ENCODE data around the gene SERINC3.

Gene SERINC3

DNA sequence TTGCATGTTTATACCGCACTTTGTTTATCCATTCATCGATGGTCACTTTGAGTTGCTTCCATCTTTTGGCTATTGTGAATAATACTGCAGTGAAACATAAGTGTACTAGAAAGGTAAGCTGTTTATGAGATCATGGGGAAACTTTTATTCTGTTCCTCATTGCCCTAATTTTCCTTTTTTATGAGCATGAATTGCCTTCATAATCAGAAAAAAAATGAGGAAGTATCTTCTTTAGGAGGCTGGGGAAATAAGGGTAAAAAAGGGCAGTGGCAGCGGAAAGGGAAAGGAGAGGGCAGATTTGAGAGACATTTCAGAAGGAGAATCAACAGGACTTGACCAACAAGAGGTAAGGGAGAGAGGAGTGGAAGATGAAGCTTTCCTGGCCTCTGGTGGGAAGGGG lies 14.3 kb upstream of the SERINC3 start:
- TF ChIP-seq, protein P1, sequence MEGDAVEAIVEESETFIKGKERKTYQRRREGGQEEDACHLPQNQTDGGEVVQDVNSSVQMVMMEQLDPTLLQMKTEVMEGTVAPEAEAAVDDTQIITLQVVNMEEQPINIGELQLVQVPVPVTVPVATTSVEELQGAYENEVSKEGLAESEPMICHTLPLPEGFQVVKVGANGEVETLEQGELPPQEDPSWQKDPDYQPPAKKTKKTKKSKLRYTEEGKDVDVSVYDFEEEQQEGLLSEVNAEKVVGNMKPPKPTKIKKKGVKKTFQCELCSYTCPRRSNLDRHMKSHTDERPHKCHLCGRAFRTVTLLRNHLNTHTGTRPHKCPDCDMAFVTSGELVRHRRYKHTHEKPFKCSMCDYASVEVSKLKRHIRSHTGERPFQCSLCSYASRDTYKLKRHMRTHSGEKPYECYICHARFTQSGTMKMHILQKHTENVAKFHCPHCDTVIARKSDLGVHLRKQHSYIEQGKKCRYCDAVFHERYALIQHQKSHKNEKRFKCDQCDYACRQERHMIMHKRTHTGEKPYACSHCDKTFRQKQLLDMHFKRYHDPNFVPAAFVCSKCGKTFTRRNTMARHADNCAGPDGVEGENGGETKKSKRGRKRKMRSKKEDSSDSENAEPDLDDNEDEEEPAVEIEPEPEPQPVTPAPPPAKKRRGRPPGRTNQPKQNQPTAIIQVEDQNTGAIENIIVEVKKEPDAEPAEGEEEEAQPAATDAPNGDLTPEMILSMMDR (conservative IDR thresholded peaks at IDR 0.05; ENCODE audit: control insufficient read depth, insufficient read depth, low read depth, low read length): no peak
- DNase-seq (ENCODE audit: low read depth): no peak
- no peak overlapping the region for H3K4me3 ChIP-seq (ENCODE audit: control insufficient read depth, low read depth, low read length)

DNA sequence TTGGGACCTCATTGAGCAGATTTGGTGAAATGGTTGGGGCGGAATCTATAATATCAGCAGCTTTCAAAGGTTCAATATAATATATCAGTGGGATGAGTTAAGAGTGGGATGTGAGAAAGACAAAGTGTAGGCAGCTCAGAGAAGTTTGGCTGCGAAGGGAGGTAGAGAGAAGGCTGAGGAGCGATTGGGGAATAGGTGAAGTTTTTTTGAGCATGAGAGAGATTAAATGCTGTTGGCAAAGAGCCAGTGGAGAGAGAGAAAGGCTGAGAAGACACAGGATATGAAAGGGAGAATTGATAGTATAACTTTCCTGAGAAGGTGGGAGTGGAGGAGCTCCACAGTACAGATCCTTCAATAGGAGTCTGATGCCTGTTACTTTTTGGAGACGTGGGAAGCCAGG lies 12.1 kb upstream of the SERINC3 start:
- no peak for DNase-seq (ENCODE audit: low read depth)
- TF ChIP-seq, protein P1 (conservative IDR thresholded peaks at IDR 0.05; ENCODE audit: control insufficient read depth, insufficient read depth, low read depth, low read length): no peak
- H3K4me3 ChIP-seq (ENCODE audit: control insufficient read depth, low read depth, low read length): no peak overlapping the region

DNA sequence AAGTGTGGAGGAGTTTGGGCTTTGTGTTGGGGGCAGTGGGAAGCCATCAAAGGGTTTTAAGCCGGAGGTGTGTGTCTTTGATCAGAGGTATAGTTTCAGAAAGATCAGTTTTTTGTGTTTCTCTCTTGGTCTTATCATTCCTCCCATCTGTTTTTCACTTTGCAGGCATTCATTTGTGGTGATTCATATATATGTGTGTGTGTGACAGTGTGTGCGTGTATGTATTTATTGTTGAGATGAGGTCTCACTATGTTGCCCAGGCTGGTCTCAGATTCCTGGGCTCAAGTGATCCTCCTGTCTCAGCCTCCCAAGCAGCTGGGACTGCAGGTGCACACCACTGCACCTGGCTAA lies 11.1 kb upstream of the SERINC3 start:
- peak overlapping the region; percentile 72 for H3K4me3 ChIP-seq (ENCODE audit: control insufficient read depth, low read depth, low read length)
- TF ChIP-seq, protein P1 (conservative IDR thresholded peaks at IDR 0.05; ENCODE audit: control insufficient read depth, insufficient read depth, low read depth, low read length): no peak
- peak; percentile 59 for DNase-seq (ENCODE audit: low read depth)

DNA sequence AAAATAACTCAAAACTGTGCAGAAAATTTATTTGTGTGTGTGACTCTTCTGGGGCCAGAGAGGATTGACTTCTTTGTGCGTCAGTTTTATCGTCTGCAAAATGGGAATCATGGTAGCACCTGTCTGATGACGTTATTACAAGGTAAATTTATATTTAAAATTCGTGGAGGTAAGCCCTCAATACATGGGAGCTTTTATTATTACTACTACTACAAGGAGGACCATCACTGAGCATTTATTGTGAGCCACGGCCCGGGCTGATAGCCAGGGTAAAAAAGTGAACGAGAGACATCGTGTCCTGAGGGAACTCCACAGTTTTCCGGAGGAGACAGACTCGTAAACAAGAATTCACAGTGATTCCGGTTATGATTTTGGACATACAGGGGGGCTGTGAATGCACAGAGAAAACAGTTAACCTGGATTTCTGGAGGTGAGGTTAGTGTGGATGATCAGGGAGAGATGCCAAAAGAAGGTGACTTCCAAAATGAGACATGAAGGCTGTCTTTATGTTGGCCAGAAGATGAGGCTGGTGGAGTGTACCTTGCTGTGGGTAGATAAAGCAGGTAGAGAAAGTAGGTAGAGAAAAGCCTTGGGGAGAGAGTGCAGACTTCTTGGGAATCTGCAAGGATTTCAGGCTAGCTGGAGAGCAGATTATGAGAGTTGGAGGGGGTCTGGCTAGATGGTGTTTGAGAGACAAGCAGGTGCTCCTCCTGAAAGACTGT lies 10.6 kb upstream of the SERINC3 start:
- peak overlapping the region; percentile 72 for H3K4me3 ChIP-seq (ENCODE audit: control insufficient read depth, low read depth, low read length)
- DNase-seq (ENCODE audit: low read depth): no peak
- TF ChIP-seq, protein P1 (conservative IDR thresholded peaks at IDR 0.05; ENCODE audit: control insufficient read depth, insufficient read depth, low read depth, low read length): no peak

DNA sequence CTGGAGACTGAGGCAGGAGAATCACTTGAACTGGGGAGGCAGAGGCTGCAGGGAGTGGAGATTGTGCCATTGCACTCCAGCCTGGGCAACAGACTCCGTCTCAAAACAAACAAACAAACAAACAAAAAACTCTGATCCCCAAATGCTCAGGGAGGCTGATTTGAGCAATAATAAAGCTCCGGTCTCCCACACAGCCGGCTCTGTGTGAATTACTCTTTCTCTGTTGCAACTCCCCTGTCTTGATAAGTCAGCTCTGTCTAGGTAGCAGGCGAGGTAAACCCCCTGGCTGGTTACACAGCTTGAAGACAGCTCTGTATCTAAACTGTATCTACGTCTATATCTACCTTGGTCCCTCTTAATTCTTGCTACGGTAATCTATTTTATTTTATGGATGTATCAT lies 6.4 kb upstream of the SERINC3 start:
- TF ChIP-seq, protein P1 (conservative IDR thresholded peaks at IDR 0.05; ENCODE audit: control insufficient read depth, insufficient read depth, low read depth, low read length): no peak
- DNase-seq (ENCODE audit: low read depth): no peak
- no peak overlapping the region for H3K4me3 ChIP-seq (ENCODE audit: control insufficient read depth, low read depth, low read length)

DNA sequence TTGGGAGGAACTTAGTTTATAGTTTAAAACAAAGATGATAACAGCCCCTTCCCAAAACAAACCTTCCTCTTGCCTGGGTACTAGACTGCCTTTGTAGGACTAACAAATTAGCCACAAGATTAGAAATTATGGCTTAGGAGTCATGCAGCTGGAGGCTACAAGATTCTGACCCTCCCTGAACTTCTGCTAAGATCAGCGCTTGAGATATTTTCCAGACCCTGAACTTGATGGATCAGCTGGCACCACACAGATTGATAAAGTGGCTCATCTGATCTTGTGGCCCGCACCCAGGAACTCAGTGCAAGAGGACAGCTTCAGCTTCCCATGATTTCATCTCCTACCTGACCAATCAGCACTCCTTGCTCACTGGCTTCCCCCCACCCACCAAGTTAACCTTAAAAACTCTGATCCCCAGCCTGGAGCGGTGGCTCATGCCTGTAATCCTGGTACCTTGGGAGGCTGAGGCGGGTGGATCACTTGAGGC lies 5.9 kb upstream of the SERINC3 start:
- no peak for DNase-seq (ENCODE audit: low read depth)
- TF ChIP-seq, protein P1 (conservative IDR thresholded peaks at IDR 0.05; ENCODE audit: control insufficient read depth, insufficient read depth, low read depth, low read length): no peak
- H3K4me3 ChIP-seq (ENCODE audit: control insufficient read depth, low read depth, low read length): no peak overlapping the region
